HUES48 (cell line): ENCODE data around the gene SNX7.

Experiments
- H3K27ac ChIP-seq: one replicate; pipeline ENCODE4 v1.7.0; 2013; ENCODE audit warnings: low read depth, low read length, inconsistent platforms
- H3K27me3 ChIP-seq: 2 replicates; pipeline ENCODE4 v1.6.1; 2013; ENCODE audit warnings: mild to moderate bottlenecking, low read length; ENCODE audit not compliant: control insufficient read depth, insufficient read depth
- H3K36me3 ChIP-seq: 2 replicates; pipeline ENCODE4 v1.6.1; 2013; ENCODE audit warnings: low read length; ENCODE audit not compliant: control insufficient read depth, insufficient read depth
- H3K4me1 ChIP-seq: 2 replicates; pipeline ENCODE4 v1.6.1; 2013; ENCODE audit warnings: mild to moderate bottlenecking, low read length; ENCODE audit not compliant: control insufficient read depth, insufficient read depth
- H3K4me3 ChIP-seq: 2 replicates; pipeline ENCODE4 v1.5.1; 2013; ENCODE audit warnings: mild to moderate bottlenecking, low read depth, low read length
- H3K9ac ChIP-seq: 2 replicates; pipeline ENCODE4 v1.6.1; 2013; ENCODE audit warnings: mild to moderate bottlenecking, low read depth, low read length, moderate library complexity
- H3K9me3 ChIP-seq: 2 replicates; pipeline ENCODE4 v1.6.1; 2013; ENCODE audit warnings: low read length; ENCODE audit not compliant: control insufficient read depth, insufficient read depth

Gene SNX7

GRCh38 chr1:98732985-98733781 lies 71.7 kb downstream of the SNX7 start:
- H3K9me3 ChIP-seq: no peaks in the 10 kb centered on the region
- no peaks in the 10 kb centered on the region for H3K4me1 ChIP-seq
- no peak overlapping the region for H3K9ac ChIP-seq
- H3K4me3 ChIP-seq: no peak overlapping the region
- H3K36me3 ChIP-seq: no peaks in the 10 kb centered on the region
- H3K27ac ChIP-seq: no peak overlapping the region
- H3K27me3 ChIP-seq: no peaks in the 10 kb centered on the region

- no peaks in the 10 kb centered on the region for H3K9me3 ChIP-seq
- H3K9ac ChIP-seq: no peak overlapping the region
- no peaks in the 10 kb centered on the region for H3K27me3 ChIP-seq
- H3K36me3 ChIP-seq: no peaks in the 10 kb centered on the region
- no peak overlapping the region for H3K4me3 ChIP-seq
- no peak overlapping the region for H3K27ac ChIP-seq
- no peaks in the 10 kb centered on the region for H3K4me1 ChIP-seq
These were observed 72.2 kb downstream of the SNX7 start for GRCh38 chr1:98733782-98734112.

- no peak overlapping the region for H3K4me3 ChIP-seq
- H3K4me1 ChIP-seq: no peaks in the 10 kb centered on the region
- H3K36me3 ChIP-seq: no peaks in the 10 kb centered on the region
- no peak overlapping the region for H3K27ac ChIP-seq
- H3K9ac ChIP-seq: no peak overlapping the region
- no peaks in the 10 kb centered on the region for H3K27me3 ChIP-seq
- H3K9me3 ChIP-seq: no peaks in the 10 kb centered on the region
These were observed 74.2 kb downstream of the SNX7 start for GRCh38 chr1:98735756-98736155.

GRCh38 chr1:98737835-98738234 lies 76.3 kb downstream of the SNX7 start:
- no peak overlapping the region for H3K4me3 ChIP-seq
- H3K9me3 ChIP-seq: no peaks in the 10 kb centered on the region
- no peak overlapping the region for H3K27ac ChIP-seq
- H3K9ac ChIP-seq: no peak overlapping the region
- no peaks in the 10 kb centered on the region for H3K36me3 ChIP-seq
- H3K27me3 ChIP-seq: no peaks in the 10 kb centered on the region
- no peaks in the 10 kb centered on the region for H3K4me1 ChIP-seq

- Histone ChIP-seq H3K27me3 (no peaks in the 10 kb centered on the region), H3K9me3 (no peaks in the 10 kb centered on the region), H3K27ac (no peak overlapping the region), H3K36me3 (no peaks in the 10 kb centered on the region), H3K4me3 (no peak overlapping the region), H3K9ac (no peak overlapping the region), H3K4me1 (no peaks in the 10 kb centered on the region)
These were observed 78.2 kb downstream of the SNX7 start for GRCh38 chr1:98739762-98740161.

GRCh38 chr1:98741164-98741563 lies 79.6 kb downstream of the SNX7 start:
- Histone ChIP-seq H3K27ac (no peak overlapping the region), H3K36me3 (no peaks in the 10 kb centered on the region), H3K27me3 (no peaks in the 10 kb centered on the region), H3K9me3 (no peaks in the 10 kb centered on the region), H3K4me3 (no peak overlapping the region), H3K9ac (no peak overlapping the region), H3K4me1 (no peaks in the 10 kb centered on the region)

GRCh38 chr1:98749152-98749756 lies 87.7 kb downstream of the SNX7 start:
- Histone ChIP-seq H3K9me3 (no peaks in the 10 kb centered on the region), H3K27ac (no peak overlapping the region), H3K36me3 (no peaks in the 10 kb centered on the region), H3K27me3 (no peaks in the 10 kb centered on the region), H3K9ac (no peak overlapping the region), H3K4me1 (no peaks in the 10 kb centered on the region), H3K4me3 (no peak overlapping the region)

- Histone ChIP-seq H3K4me3 (no peak overlapping the region), H3K9ac (no peak overlapping the region), H3K4me1 (no peaks in the 10 kb centered on the region), H3K36me3 (no peaks in the 10 kb centered on the region), H3K27me3 (no peaks in the 10 kb centered on the region), H3K27ac (no peak overlapping the region), H3K9me3 (no peaks in the 10 kb centered on the region)
These were observed 92.7 kb downstream of the SNX7 start for GRCh38 chr1:98754176-98754575.

- H3K4me1 ChIP-seq: no peaks in the 10 kb centered on the region
- H3K27ac ChIP-seq: no peak overlapping the region
- H3K4me3 ChIP-seq: no peak overlapping the region
These were observed 99.8 kb downstream of the SNX7 start for GRCh38 chr1:98761219-98761865.

GRCh38 chr1:98763488-98764150 lies 102.1 kb downstream of the SNX7 start:
- no peak overlapping the region for H3K9ac ChIP-seq
- no peak overlapping the region for H3K27ac ChIP-seq
- H3K36me3 ChIP-seq: no peaks in the 10 kb centered on the region
- no peaks in the 10 kb centered on the region for H3K4me1 ChIP-seq
- no peaks in the 10 kb centered on the region for H3K27me3 ChIP-seq
- no peak overlapping the region for H3K4me3 ChIP-seq
- no peaks in the 10 kb centered on the region for H3K9me3 ChIP-seq

More at GRCh38 chr1:98761219-98761865, 99.8 kb downstream of the SNX7 start:
- no peaks in the 10 kb centered on the region for H3K9me3 ChIP-seq
- H3K36me3 ChIP-seq: no peaks in the 10 kb centered on the region
- H3K9ac ChIP-seq: no peak overlapping the region
- H3K27me3 ChIP-seq: no peaks in the 10 kb centered on the region

GRCh38 chr1:98764485-98764884 lies 103.0 kb downstream of the SNX7 start:
- no peak overlapping the region for H3K4me3 ChIP-seq
- no peaks in the 10 kb centered on the region for H3K27me3 ChIP-seq
- H3K9me3 ChIP-seq: no peaks in the 10 kb centered on the region
- H3K9ac ChIP-seq: no peak overlapping the region
- H3K36me3 ChIP-seq: no peaks in the 10 kb centered on the region
- no peak overlapping the region for H3K27ac ChIP-seq
- no peaks in the 10 kb centered on the region for H3K4me1 ChIP-seq
